Naive B cell (primary cell): Measurements from ENCODE around the gene UPF1. TPM values are rescaled to one million over a fixed set of nuclear protein-coding genes. Genes with fewer than 3 reads are reported as not detected.

ENCODE experiments used
- ATAC-seq, 2 donors: fragments of 150-1000 bp; cut with Tn5 transposase; 2 replicates each; pipeline ENCODE4 v1.10.0; 2021; ENCODE audit warnings: low read depth in 2 of 2, mild to moderate bottlenecking in 2 of 2, moderate library complexity in 2 of 2
- DNase-seq: peaks from one replicate; pipeline ENCODE4 v3.0.0; 2022
- H3K27ac Mint-ChIP-seq, 6 donors: one replicate each; pipeline ENCODE4 v1.8.0; 2020 to 2022; ENCODE audit warnings: mild to moderate bottlenecking in 6 of 6, mixed read lengths in 6 of 6, moderate library complexity in 5 of 6, inconsistent platforms in 2 of 6
- H3K27me3 Mint-ChIP-seq, 3 donors: one replicate each; pipeline ENCODE4 v1.8.0; 2021 to 2022; ENCODE audit warnings: mixed read lengths in 3 of 3, mild to moderate bottlenecking in 1 of 3
- H3K36me3 Mint-ChIP-seq, 2 donors: one replicate each; pipeline ENCODE4 v1.8.0; 2020 to 2022; ENCODE audit warnings: mixed read lengths in 2 of 2, inconsistent platforms in 1 of 2, mild to moderate bottlenecking in 1 of 2
- H3K4me1 Mint-ChIP-seq, 3 donors: one replicate each; pipeline ENCODE4 v1.8.0; 2020 to 2022; ENCODE audit warnings: mixed read lengths in 3 of 3, inconsistent platforms in 1 of 3, mild to moderate bottlenecking in 1 of 3, moderate library complexity in 1 of 3
- H3K4me3 Mint-ChIP-seq, 8 donors: one replicate each; pipeline ENCODE4 v1.8.0; 2020 to 2022; ENCODE audit warnings: mild to moderate bottlenecking in 8 of 8, mixed read lengths in 8 of 8, moderate library complexity in 8 of 8, inconsistent platforms in 2 of 8
- H3K9me3 Mint-ChIP-seq, 7 donors: one replicate each; pipeline ENCODE4 v1.8.0; 2020 to 2022; ENCODE audit warnings: mixed read lengths in 7 of 7, mild to moderate bottlenecking in 5 of 7, inconsistent platforms in 2 of 7, moderate library complexity in 1 of 7
- polyA plus RNA-seq, 6 donors: library from polyadenylated mRNA; unstranded; fragments of 300-500 nt; fragmentation: Illumina TruSeq; gene quantifications; one replicate each; pipeline ENCODE4 v1.2.3, GENCODE V29; 2021; ENCODE audit warnings: low read depth in 6 of 6

Gene UPF1
- polyA plus RNA-seq, 6 donors from 2014 or later = 2.2 to 21.3 (median 10.0) TPM

- peaks cover 0 to 9% of the 10 kb centered on the region in 2 donors for H3K36me3 Mint-ChIP-seq
- H3K27ac Mint-ChIP-seq = peak overlapping the region in 1 of 6 donors; percentile 49
- H3K4me1 Mint-ChIP-seq = peaks cover 25 to 32% (median 25%) of the 10 kb centered on the region in 3 donors
- no peak for ATAC-seq
- peak overlapping the region in 1 of 8 donors; percentile 64 for H3K4me3 Mint-ChIP-seq
- DNase-seq = no peak
- H3K9me3 Mint-ChIP-seq = peaks cover 0 to 8% (median 0%) of the 10 kb centered on the region in 7 donors
- peaks cover 36 to 64% (median 58%) of the 10 kb centered on the region in 3 donors for H3K27me3 Mint-ChIP-seq
Observed at GRCh38 chr19:18792661-18793060, 39.1 kb upstream of the UPF1 start.

GRCh38 chr19:18793144-18794028 lies 38.4 kb upstream of the UPF1 start:
- DNase-seq = no peak
- Mint-ChIP-seq H3K27ac (peak overlapping the region in 2 of 6 donors; percentile 35 to 49), H3K4me3 (peak overlapping the region in 1 of 8 donors; percentile 18), H3K4me1 (peaks cover 21 to 27% (median 24%) of the 10 kb centered on the region in 3 donors), H3K27me3 (peaks cover 34 to 58% (median 54%) of the 10 kb centered on the region in 3 donors), H3K36me3 (peaks cover 0 to 9% of the 10 kb centered on the region in 2 donors), H3K9me3 (peaks cover 0 to 8% (median 0%) of the 10 kb centered on the region in 7 donors)
- no peak for ATAC-seq

GRCh38 chr19:18794029-18794313 lies 37.8 kb upstream of the UPF1 start:
- peaks cover 0 to 8% (median 0%) of the 10 kb centered on the region in 7 donors for H3K9me3 Mint-ChIP-seq
- H3K36me3 Mint-ChIP-seq = peaks cover 0 to 9% of the 10 kb centered on the region in 2 donors
- peaks cover 18 to 22% (median 20%) of the 10 kb centered on the region in 3 donors for H3K4me1 Mint-ChIP-seq
- H3K27ac Mint-ChIP-seq = no peak overlapping the region
- no peak overlapping the region for H3K4me3 Mint-ChIP-seq
- peaks cover 34 to 53% (median 48%) of the 10 kb centered on the region in 3 donors for H3K27me3 Mint-ChIP-seq
- ATAC-seq (no peak), DNase-seq (no peak)

- Mint-ChIP-seq H3K4me3 (no peak overlapping the region), H3K9me3 (peaks cover 0 to 8% (median 0%) of the 10 kb centered on the region in 7 donors), H3K27ac (no peak overlapping the region), H3K36me3 (peaks cover 0 to 9% of the 10 kb centered on the region in 2 donors), H3K27me3 (peaks cover 30 to 46% (median 41%) of the 10 kb centered on the region in 3 donors), H3K4me1 (peaks cover 11 to 15% (median 13%) of the 10 kb centered on the region in 3 donors)
- DNase-seq (no peak), ATAC-seq (no peak)
Observed at GRCh38 chr19:18794692-18795091, 37.1 kb upstream of the UPF1 start.

GRCh38 chr19:18795540-18795939 lies 36.2 kb upstream of the UPF1 start:
- Mint-ChIP-seq H3K4me1 (peaks cover 5 to 6% (median 5%) of the 10 kb centered on the region in 3 donors), H3K36me3 (peaks cover 0 to 2% of the 10 kb centered on the region in 2 donors), H3K27me3 (peaks cover 24 to 37% (median 32%) of the 10 kb centered on the region in 3 donors), H3K4me3 (no peak overlapping the region), H3K27ac (no peak overlapping the region), H3K9me3 (peaks cover 0 to 8% (median 0%) of the 10 kb centered on the region in 7 donors)
- DNase-seq = no peak
- ATAC-seq = peak; percentile 23

- ATAC-seq = no peak
- peaks cover 23 to 30% (median 29%) of the 10 kb centered on the region in 3 donors for H3K27me3 Mint-ChIP-seq
- H3K9me3 Mint-ChIP-seq = peaks cover 0 to 8% (median 0%) of the 10 kb centered on the region in 7 donors
- no peak overlapping the region for H3K4me3 Mint-ChIP-seq
- H3K4me1 Mint-ChIP-seq = no peaks in the 10 kb centered on the region
- no peak for DNase-seq
- H3K27ac Mint-ChIP-seq = peak overlapping the region in 1 of 6 donors; percentile 76
- H3K36me3 Mint-ChIP-seq = no peaks in the 10 kb centered on the region
Observed at GRCh38 chr19:18796239-18796638, 35.5 kb upstream of the UPF1 start.

- DNase-seq = no peak
- H3K36me3 Mint-ChIP-seq = no peaks in the 10 kb centered on the region
- no peak overlapping the region for H3K4me3 Mint-ChIP-seq
- H3K27ac Mint-ChIP-seq = no peak overlapping the region
- H3K27me3 Mint-ChIP-seq = peaks cover 12 to 25% (median 22%) of the 10 kb centered on the region in 3 donors
- ATAC-seq = no peak
- no peaks in the 10 kb centered on the region for H3K4me1 Mint-ChIP-seq
- H3K9me3 Mint-ChIP-seq = peaks cover 0 to 1% (median 0%) of the 10 kb centered on the region in 7 donors
Observed at GRCh38 chr19:18798384-18799352, 33.1 kb upstream of the UPF1 start.

GRCh38 chr19:18799389-18799970 lies 32.3 kb upstream of the UPF1 start:
- Mint-ChIP-seq H3K4me1 (no peaks in the 10 kb centered on the region), H3K27me3 (peaks cover 12 to 21% (median 21%) of the 10 kb centered on the region in 3 donors), H3K9me3 (peaks cover 0 to 1% (median 0%) of the 10 kb centered on the region in 7 donors), H3K36me3 (no peaks in the 10 kb centered on the region), H3K4me3 (no peak overlapping the region), H3K27ac (no peak overlapping the region)
- ATAC-seq = no peak
- no peak for DNase-seq

- no peak for DNase-seq
- no peaks in the 10 kb centered on the region for H3K36me3 Mint-ChIP-seq
- H3K4me1 Mint-ChIP-seq = no peaks in the 10 kb centered on the region
- H3K9me3 Mint-ChIP-seq = peaks cover 0 to 1% (median 0%) of the 10 kb centered on the region in 7 donors
- peaks cover 12 to 21% (median 21%) of the 10 kb centered on the region in 3 donors for H3K27me3 Mint-ChIP-seq
- H3K4me3 Mint-ChIP-seq = no peak overlapping the region
- H3K27ac Mint-ChIP-seq = no peak overlapping the region
- ATAC-seq = no peak
Observed at GRCh38 chr19:18800079-18800478, 31.7 kb upstream of the UPF1 start.

- no peaks in the 10 kb centered on the region for H3K36me3 Mint-ChIP-seq
- H3K4me1 Mint-ChIP-seq = no peaks in the 10 kb centered on the region
- no peak overlapping the region for H3K27ac Mint-ChIP-seq
- DNase-seq (no peak), ATAC-seq (no peak)
- no peak overlapping the region for H3K4me3 Mint-ChIP-seq
- H3K27me3 Mint-ChIP-seq = peaks cover 12 to 21% (median 21%) of the 10 kb centered on the region in 3 donors
- peaks cover 0 to 1% (median 0%) of the 10 kb centered on the region in 7 donors for H3K9me3 Mint-ChIP-seq
Observed at GRCh38 chr19:18800636-18801035, 31.1 kb upstream of the UPF1 start.

GRCh38 chr19:18802354-18802753 lies 29.4 kb upstream of the UPF1 start:
- Mint-ChIP-seq H3K27me3 (peaks cover 3 to 15% (median 14%) of the 10 kb centered on the region in 3 donors), H3K4me3 (no peak overlapping the region), H3K4me1 (no peaks in the 10 kb centered on the region), H3K9me3 (peaks cover 0 to 1% (median 0%) of the 10 kb centered on the region in 7 donors), H3K36me3 (no peaks in the 10 kb centered on the region), H3K27ac (no peak overlapping the region)
- no peak for ATAC-seq
- no peak for DNase-seq

- DNase-seq = no peak
- ATAC-seq = no peak
- no peak overlapping the region for H3K4me3 Mint-ChIP-seq
- H3K36me3 Mint-ChIP-seq = no peaks in the 10 kb centered on the region
- H3K27me3 Mint-ChIP-seq = peaks cover 0 to 16% (median 10%) of the 10 kb centered on the region in 3 donors
- peak overlapping the region in 1 of 6 donors; percentile 49 for H3K27ac Mint-ChIP-seq
- H3K4me1 Mint-ChIP-seq = no peaks in the 10 kb centered on the region
- peaks cover 0 to 1% (median 0%) of the 10 kb centered on the region in 7 donors for H3K9me3 Mint-ChIP-seq
Observed at GRCh38 chr19:18803550-18804138, 28.1 kb upstream of the UPF1 start.
